HG03280 (cell line): ENCODE data around the gene TBC1D22A.
"Not testable (repeated sequence)": the region's sequence is repeated elsewhere in the genome, so short reads cannot be mapped to it uniquely, and the experiment has no call there.

Experiments used
- ATAC-seq: cut with Tn5 transposase; IDR thresholded peaks from one replicate; pipeline ENCODE4 v1.9.1; 2021; ENCODE audit warnings: mild to moderate bottlenecking, moderate library complexity; ENCODE audit not compliant: unreplicated experiment

TBC1D22A gene

GRCh38 chr22:47124961-47125360 lies 362.5 kb downstream of the TBC1D22A start:
- ATAC-seq: no peak

DNA sequence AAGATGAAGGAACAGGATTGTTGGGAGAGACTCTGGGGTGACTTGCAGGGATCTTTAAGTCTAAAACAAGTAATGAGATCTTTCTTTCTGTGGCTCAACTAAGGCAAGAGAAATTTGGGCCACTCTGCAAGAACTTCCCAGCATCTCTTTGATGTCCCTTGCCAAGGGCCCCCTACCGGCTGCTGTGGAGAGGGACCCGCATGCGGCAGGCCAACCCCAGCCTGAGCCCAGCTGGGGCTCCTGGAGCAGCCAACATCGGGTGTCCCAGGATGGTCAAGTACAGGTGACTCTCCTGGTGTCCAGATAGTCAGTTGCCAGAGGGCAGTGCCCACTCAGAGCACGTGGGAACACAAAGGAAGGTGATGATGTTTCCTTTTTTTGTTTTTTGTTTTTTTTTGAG lies 363.2 kb downstream of the TBC1D22A start:
- no peak for ATAC-seq

DNA sequence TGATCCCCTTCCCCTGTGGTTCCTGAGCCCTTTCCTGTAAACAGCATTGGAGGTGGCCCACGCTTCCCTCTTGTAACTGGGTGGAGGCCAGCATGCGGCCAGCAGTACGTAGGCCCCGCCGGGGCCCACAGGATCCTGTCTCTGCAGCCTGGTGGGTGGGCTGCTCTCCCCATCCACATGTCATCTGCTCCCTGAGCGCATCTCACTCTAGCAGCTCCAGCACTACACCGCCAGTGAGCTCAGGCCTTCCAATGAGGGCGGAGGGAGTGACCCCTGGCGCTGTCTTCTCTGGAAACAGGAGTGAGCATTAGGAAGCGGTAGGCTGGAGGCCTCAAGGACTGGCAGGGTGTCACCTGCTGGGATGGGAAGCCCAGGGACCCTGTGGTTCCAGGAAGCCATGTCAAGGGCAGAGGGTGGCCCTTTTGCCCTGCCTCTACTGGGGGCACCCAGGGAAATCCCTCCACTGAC lies 363.9 kb downstream of the TBC1D22A start:
- ATAC-seq: no peak

DNA sequence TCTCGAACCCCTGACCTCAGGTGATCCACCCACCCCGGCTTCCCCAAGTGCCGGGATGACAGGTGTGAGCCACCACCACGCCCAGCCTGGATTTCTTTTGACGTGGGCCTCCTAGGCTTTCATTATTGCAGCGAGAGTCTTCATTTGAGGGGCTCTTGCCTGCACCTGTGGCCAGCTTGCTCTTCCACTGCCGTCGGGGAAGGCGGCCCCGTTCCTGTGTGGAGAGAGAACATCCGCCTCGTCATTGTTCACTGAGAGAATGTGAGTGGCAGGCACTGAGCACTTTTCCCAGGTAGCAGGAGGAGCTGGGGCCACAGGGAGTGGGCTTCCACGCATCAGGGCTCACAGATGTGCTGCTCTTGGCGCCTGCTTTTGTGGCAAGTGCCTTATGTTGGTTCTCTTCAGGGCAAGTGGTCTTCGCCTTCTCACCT lies 365.0 kb downstream of the TBC1D22A start:
- ATAC-seq: no peak

- no peak for ATAC-seq
Observed at GRCh38 chr22:47128216-47128615, 365.8 kb downstream of the TBC1D22A start.

- ATAC-seq: no peak
Observed at GRCh38 chr22:47128622-47129215, 366.3 kb downstream of the TBC1D22A start.

DNA sequence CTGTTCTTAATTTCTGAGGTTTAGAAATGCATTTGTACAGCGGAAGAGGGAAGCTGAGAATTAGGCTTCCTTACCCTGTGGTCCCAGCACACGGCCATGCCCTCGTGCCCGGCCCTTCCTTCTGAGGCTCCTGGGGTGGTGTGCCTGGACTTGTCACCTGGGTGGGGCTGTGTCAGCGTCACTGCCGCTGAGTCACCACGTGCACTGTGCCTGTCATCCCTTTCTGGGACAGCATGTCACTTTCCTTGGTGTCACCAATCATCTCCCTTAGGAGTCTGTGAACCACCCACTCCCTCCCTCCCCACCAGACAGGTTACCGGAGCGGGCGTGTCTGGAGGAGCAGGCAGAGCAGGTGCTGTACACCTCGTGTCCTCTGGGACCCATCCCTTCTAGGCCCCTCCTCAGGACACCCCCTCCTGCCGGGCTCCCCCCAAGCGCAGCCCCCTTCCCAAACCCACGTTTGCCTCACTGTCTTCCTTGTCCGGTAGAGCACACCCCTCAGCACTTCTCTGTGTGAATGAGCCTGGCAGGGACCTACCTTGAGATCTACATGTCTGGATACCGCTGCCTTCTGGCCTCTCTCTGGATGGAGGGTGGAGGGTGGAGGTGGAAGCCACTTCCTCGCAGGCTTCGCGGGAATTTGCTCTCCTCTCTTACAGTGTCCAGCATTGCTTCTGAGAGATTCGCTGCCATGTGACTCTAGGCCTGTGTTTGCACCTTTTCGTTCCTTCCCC lies 367.6 kb downstream of the TBC1D22A start:
- ATAC-seq: no peak

GRCh38 chr22:47130883-47131631 lies 368.6 kb downstream of the TBC1D22A start:
- ATAC-seq: no peak

DNA sequence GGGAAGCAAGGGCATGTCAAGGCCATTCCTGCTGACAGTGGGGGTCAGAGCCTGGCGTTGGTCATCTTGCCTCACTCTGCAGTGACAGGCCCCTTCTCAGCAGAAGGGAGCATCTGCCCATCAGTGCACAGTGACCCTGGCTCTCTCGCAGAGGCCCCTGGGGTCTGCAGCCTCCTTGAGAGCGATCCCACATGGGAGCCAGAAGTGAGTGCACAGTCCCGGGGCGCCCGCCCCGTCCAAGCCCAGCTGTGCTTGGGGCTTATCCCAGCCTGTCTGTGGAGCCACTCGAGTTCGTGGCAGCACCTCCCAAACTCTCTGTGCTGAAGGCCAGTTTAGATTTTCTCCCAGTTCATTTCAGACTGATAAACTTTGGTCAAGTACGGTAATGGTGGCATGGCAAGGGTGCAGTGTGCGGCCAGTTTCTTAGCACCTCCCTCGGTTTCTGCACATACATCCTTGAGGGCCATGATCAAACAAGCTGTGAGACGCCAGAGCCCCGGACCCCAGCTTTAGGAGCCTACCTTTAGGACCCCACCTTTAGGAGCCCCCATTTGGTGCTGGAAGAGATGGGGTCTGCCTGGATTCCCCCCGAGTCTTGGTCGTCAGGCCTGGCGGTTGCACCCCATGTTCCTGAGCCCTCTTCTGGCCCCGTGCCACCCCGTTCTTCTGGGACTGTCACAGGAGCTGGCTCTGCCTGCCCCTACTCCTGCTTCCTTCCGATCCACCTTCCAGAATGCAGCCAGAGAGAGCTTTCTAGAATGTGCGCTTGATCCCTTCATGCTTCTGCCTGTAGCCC lies 369.4 kb downstream of the TBC1D22A start:
- ATAC-seq: no peak

GRCh38 chr22:47132428-47132825 lies 370.0 kb downstream of the TBC1D22A start:
- ATAC-seq: no peak

GRCh38 chr22:47133061-47133969 lies 370.9 kb downstream of the TBC1D22A start:
- no peak for ATAC-seq

- ATAC-seq: no peak
Observed at GRCh38 chr22:47134222-47134621, 371.8 kb downstream of the TBC1D22A start.

DNA sequence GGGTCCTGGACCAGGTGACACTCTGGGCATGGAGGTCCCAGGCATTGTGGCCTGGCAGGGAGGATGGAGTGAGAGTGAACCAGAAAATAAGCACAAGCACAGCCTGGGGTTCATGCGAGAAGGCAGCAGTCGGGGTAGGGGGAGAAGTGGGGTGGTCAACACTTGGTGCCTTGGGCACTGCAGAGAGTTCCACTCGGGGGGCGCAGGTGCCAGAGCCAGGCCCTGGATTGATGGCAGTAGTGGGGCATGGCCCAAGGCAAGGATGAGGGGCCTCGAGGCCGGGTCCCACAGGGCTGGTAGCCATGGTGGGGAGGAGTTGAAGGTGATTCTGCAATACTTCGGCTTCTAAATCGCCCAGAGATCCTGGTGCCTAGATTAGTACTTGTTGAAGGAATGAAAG lies 372.9 kb downstream of the TBC1D22A start:
- ATAC-seq: no peak

GRCh38 chr22:47136050-47136449 lies 373.6 kb downstream of the TBC1D22A start:
- no peak for ATAC-seq

DNA sequence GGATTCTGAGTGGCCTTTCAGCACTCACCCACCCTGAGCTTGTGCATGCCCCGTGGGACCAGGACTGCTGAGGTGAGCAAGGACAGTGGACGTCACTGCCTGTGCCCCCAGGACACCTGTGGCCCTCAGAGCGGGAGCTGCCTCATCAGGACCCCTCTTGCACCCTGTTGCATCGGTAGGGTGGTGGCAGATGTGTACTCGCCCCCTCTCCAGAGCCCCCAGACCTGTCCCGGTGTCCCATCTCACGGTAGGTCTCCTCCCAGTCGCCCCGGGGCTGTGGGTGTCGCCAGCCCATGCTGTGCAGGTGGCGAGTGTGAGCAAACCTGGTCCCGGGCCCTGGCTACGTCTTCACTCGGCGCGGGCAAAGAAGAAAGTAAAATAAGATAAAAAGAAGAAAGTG lies 374.2 kb downstream of the TBC1D22A start:
- no peak for ATAC-seq

DNA sequence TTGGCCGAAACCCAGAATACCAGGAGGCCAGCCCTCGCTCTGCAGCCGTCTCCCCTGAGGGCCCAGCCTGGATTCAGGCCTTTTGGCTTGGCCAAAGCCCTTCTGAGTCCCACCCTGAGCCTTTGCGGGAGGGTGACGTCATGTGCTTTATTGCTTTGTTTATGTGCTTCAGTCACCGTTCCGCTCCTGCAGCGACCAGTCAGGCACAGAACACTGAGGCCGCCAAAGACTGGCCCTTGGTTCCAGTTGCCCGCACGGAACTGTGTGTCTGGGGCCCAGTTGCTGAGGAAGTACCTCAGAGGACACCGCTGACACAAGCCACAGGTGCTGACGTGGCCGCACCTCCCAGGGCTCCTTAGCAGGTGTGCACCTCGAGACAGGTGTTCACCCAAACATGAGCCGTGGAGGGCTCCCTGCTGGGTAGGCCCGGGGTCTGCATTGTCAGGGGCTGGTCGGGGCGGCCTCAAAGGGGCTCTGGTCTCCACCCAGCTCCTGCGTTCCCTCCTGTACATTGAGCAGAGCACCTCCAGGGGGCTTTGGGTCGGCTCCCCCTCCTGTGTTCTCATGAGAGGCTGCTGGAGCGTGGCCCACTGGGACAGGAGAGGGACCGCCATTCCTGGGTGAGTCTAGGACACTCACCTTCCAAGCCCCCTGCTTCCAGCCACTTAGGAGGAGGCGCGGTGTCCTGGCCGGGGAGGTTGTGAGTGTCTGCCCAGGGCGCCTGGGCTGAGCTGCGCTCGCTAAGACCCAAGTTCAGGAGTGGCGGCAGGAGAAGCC lies 376.8 kb downstream of the TBC1D22A start:
- ATAC-seq: no peak

DNA sequence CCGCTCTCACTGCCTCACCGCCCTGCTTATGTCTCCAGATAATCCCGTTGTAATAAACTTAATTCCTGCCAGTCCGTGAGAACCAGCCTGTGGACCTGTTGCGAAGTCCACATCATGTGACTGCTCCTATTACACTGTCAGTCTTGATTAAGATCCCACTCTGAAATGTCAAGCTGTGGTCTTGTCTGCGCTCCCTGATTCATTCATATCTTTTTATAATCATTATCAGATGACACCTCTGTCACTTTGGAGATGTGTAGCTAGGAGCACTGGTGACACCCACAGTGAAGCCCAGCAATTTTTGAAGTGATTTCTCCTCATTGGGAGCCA lies 377.3 kb downstream of the TBC1D22A start:
- no peak for ATAC-seq

GRCh38 chr22:47140975-47141374 lies 378.5 kb downstream of the TBC1D22A start:
- ATAC-seq: not testable (repeated sequence)

- no peak for ATAC-seq
Observed at GRCh38 chr22:47142427-47143046, 380.1 kb downstream of the TBC1D22A start.
